ENCODE measurements around the gene TNFAIP6.

- TF ChIP-seq CTCF (IDR thresholded peaks at IDR 0.05) = no peak
- no peak for TF ChIP-seq POLR2A (IDR thresholded peaks at IDR 0.05)
Observed at GRCh38 chr2:151315381-151315903, 42.0 kb upstream of the TNFAIP6 start.
